OCI-LY3 (cell line): Measurements from ENCODE around the gene EMSY.

Source experiments
- EZH2phosphoT487 ChIP-seq: fragments of 200-600 bp; shearing (Covaris generic); IDR thresholded peaks from 2 replicates; pipeline ENCODE4 v1.6.1; 2018; ENCODE audit warnings: antibody characterized with exemption, mixed run types, low read depth
- TF ChIP-seq, protein P1 (sequence below): fragments of 200-600, 300-600 bp; sonication (generic); IDR thresholded peaks from 2 replicates; pipeline ENCODE4 v1.5.1; 2014; ENCODE audit warnings: antibody characterized with exemption, low read length, low read depth

DNA sequence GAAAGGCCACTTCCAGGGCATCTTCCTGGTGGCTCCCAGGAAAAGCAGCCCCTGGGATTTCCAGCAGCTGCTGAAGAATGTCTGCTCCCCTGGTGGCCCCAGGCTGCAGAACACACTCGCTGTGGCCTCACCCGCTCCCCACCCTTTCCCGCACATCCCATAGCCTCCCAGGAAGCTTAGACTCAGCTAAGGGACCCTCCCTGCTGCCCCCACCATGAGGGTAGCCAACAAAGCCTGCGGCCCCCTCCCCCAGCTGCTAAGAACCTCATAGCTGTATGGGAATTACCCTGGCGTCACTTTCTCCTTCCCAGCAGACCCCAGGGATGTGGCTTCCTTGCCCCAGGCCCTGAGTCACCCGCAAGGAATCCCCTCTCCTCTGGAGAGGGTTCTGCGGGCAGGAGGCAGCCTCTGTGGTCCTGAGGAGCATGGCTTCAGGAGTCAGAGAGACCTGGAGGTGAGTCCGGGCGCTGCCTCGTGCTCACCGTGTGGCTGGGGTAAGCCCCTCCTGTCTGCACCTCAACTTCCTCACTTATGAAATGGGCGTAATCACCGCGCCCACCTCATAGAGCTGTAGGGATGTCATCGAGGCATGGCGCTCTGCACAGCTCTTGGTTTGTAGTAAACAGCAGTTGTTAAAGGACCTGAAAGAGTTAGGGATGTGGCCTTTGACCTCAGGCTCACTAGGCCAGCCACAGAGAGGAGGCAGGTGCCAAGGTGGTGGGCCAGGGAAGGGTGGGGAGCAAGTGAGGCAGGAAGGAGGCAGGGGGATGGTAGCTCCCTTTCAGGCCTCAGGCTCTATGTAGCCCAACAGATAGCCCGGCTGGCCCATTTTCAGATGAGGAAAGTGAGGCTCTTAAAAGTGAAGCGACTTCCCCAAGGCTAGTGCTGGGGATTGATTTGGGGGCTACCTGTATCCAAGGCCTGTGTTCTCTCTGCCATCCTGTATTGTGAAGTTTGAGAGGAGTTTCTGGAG is 154.5 kb downstream of the EMSY start:
- TF ChIP-seq, protein P1, sequence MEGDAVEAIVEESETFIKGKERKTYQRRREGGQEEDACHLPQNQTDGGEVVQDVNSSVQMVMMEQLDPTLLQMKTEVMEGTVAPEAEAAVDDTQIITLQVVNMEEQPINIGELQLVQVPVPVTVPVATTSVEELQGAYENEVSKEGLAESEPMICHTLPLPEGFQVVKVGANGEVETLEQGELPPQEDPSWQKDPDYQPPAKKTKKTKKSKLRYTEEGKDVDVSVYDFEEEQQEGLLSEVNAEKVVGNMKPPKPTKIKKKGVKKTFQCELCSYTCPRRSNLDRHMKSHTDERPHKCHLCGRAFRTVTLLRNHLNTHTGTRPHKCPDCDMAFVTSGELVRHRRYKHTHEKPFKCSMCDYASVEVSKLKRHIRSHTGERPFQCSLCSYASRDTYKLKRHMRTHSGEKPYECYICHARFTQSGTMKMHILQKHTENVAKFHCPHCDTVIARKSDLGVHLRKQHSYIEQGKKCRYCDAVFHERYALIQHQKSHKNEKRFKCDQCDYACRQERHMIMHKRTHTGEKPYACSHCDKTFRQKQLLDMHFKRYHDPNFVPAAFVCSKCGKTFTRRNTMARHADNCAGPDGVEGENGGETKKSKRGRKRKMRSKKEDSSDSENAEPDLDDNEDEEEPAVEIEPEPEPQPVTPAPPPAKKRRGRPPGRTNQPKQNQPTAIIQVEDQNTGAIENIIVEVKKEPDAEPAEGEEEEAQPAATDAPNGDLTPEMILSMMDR, result no peak
- no peak for TF ChIP-seq EZH2phosphoT487
